Putamen (tissue), 1 donor: ENCODE measurements around the gene TTC23.
"Not testable (repeated sequence)": the region's sequence is repeated elsewhere in the genome, so short reads cannot be mapped to it uniquely, and the experiment has no call there.

Experiments used
- DNase-seq: peaks from one replicate; pipeline ENCODE4 v3.0.0-alpha.2; 2016; ENCODE audit warnings: low spot score

Gene TTC23

GRCh38 chr15:99250001-99250400, 620 bp upstream of the TTC23 start:
- DNase-seq: no peak

GRCh38 chr15:99248000-99248715, 1.2 kb downstream of the TTC23 start:
- DNase-seq: no peak

GRCh38 chr15:99247062-99247461, 2.3 kb downstream of the TTC23 start:
- no peak for DNase-seq

- no peak for DNase-seq
Observed at GRCh38 chr15:99244306-99244705, 5.1 kb downstream of the TTC23 start.

DNA sequence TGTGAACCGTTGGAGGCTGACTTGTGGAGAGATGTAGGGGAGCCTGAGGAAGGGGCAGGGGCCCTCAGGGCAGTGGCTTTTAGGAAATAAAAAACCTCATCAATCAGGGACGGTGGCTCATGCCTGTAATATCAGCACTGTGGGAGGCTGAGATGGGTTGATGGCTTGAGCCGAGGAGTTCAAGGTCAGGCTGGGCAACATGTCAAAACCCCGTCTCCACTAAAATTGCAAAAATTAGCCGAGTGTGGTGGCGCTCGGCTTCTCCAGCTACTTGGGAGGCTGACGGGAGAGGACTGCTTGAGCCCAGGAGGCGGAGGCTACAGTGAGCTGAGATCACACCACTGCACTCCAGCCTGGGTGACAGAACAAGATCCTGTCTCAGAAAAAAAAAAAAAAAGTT, 7.6 kb downstream of the TTC23 start:
- no peak for DNase-seq

GRCh38 chr15:99239545-99240198, 9.7 kb downstream of the TTC23 start:
- DNase-seq: no peak

DNA sequence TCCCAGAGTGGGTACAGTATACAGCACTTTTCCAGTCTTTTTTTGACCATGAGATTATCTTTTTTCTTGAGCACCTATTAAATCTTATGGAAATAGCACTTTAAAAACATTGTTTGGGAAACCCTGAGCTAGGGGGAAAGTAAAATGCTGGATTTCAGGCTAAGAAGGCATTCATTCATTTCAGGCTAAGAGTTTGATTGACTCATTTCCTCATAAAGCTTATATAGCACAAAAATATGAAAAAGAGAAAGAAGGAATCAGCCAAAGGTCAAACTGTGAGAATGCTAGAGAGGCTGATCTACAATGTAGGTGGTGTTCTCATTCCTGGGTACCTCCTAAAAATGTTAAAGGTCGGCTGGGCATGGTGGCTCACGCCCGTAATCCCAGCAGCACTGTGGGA, 10.5 kb downstream of the TTC23 start:
- DNase-seq: no peak

- not testable (repeated sequence) for DNase-seq
Observed at GRCh38 chr15:99234160-99234559, 15.2 kb downstream of the TTC23 start.

DNA sequence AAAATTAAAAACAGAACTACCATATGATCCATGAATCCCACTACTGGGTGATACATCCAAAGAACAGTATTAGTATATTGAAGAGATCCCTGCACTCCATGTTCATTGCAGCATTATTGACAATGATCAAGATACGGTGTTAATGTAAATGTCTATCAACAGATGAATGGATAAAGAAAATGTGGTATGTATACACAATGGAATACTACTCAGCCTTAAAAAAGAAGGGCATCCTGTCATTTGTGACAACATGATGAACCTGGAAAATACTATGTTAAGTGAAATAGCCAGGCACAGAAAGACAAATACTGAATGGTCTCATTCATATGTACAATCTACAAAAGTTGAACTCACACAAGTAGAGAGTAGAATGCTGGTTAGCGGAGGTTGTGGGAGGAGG, 16.6 kb downstream of the TTC23 start:
- no peak for DNase-seq

DNA sequence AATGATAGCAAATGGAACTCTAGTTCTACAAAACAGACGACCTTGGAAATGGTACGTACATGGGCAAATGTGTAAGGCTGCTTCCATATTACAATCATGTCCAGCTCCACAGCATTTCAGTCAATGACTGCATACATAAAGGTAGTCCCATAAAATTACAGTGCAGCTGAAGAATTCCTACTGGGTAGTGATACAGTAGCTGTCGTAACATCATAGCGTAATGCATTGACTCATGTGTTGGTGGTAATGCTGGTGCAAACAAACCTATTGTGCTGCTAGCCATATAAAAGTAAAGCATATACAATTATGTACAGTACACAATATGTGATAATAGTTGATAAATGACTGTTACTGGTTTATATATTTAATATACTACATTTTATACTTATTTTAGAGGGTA, 18.5 kb downstream of the TTC23 start:
- no peak for DNase-seq

GRCh38 chr15:99228120-99228770, 21.1 kb downstream of the TTC23 start:
- no peak for DNase-seq

DNA sequence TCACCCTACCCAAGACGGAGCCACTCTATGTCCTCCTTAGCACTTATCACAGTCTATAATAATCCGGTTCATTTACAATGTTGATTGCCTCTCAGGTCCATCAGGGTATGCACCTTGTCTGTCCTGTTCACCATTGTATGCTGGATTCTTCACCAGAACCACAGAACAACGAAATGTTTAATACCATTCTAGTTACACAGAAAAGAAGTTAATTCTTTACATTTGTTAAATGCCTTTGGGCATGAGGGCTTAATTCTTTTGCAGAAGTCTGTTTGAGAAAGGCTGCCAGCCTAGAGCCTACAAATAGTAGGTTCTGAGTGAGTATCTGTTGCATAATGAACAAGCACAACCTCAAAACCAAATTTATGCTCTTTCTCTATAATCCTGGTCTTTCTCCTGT, 22.6 kb downstream of the TTC23 start:
- no peak for DNase-seq

- no peak for DNase-seq
Observed at GRCh38 chr15:99224372-99225214, 24.8 kb downstream of the TTC23 start.

DNA sequence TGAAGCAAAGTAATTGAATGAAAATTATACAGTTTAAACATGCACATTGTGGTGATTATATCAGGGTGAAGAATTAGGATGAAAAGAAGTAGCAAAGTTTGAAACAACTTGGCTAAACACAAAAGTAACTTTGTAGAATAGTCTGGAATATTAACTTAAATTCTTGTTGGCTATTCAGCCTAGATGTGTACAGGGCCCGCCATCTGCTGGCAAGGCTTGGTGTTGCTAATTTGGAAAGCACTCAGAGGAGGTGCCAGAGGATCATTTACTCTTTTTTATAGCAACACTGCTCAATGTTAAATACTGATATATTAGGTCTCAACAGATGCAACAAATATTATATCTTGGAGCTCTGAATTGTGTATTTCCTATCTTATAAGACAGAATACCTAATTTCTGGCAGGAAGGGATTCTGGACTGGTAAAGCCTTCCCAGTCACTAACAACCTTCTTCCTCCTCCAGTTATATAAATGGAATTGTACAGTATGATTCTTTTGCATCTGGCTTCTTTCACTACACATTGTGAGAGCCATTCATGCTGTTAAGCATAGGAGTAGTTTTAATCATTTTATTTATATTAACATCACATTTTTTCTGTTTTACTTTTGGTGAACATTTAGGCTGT, 36.1 kb downstream of the TTC23 start:
- DNase-seq: peak; percentile 52

DNA sequence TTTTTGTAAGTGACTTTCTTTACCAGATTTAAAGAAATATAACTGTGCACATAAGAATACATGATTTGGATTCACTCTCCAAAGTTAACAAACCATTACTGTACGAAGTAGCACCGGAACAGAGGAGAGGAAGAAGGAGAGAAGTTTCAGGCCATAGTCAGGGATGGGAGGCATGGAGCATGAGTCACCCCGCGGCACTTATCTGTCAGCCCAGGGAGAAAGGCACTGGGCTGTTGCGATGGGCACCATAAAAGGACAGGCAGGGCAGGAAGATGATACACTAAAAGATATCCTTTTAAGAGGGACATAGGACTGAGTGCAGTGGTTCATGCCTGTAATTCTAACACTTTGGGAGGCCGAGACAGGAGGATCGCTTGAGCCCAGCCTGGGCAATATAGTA, 37.0 kb downstream of the TTC23 start:
- no peak for DNase-seq

GRCh38 chr15:99211926-99212325, 37.5 kb downstream of the TTC23 start:
- DNase-seq: no peak

GRCh38 chr15:99210334-99210733, 39.0 kb downstream of the TTC23 start:
- no peak for DNase-seq

DNA sequence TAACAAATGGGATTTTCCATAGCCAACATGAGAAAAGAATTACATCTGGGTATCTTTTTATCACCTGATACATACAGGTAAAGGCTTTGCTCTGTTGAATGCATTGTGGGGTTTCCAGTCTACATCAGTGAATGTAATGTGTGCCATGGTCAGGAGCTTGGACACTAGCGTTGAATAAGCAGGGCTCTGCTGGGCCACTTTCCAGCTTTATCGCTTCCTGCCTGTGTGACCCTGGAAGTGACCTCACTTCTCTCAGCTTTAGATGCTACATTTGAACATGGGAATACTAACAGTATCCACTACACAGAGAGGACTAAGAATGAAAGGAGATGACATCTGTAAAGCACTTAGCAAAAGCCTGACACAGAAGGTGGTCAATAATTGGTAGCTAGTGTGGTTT, 40.1 kb downstream of the TTC23 start:
- DNase-seq: no peak

- DNase-seq: no peak
Observed at GRCh38 chr15:99207672-99208071, 41.7 kb downstream of the TTC23 start.

DNA sequence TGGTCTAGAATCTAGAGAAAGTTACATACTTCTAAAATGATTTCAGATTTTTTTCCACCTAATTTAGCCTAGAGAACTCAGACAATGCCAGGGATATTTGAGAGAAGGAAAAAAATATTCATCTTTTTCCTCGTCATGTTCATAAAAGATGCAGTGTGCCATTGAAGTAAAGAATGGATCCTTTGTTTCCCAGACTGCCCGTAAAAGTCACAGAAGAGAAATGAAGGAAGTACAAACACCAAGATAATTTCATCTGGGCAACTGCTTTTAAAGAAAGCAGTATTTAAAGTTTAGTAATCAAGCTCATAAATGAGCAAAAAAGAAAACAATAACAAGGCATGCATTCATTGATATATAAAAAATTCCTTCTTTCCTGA, 47.2 kb downstream of the TTC23 start:
- no peak for DNase-seq

DNA sequence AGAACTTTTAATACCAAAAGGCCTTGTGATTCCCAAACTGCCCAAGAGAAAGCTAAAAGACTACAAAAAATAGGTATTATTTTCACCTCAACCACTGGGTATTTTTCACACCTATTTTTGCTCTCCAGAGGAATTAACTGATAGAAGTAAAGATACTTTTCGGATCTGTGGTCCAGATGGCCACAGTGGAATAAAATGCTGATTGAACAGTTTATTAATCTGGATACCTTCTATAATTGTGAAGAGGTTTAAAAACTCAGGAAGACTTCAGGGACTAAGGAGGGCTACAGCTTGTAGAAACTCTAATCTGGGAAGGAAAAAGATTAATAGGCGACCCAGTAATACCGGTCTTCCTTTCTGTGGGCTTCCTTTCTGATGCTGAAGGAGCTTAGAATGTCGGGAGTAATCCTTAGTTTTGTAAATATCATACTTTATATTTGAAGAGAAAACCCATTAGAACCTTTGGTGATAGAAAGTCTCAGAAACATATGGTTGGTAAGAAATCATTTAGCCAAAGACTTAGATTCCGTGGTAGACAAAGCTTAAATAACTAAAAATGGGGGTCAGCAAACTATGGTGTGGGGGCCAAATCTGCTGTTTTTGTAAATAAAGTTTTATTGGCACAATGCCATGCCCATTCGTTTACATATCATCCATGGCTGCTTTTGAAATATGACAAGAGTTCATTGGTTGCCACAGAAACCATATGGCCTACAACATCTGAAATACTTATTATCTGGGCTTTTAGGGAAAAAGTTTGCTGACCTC, 47.8 kb downstream of the TTC23 start:
- DNase-seq: no peak
